K562 (cell line): ENCODE measurements around the gene GTF2A2. TPM values are rescaled to one million over a fixed set of nuclear protein-coding genes. Genes with fewer than 3 reads are reported as not detected.

Experiments
- E2F1 ChIP-seq: sonication (generic); formaldehyde crosslinking; IDR thresholded peaks from 2 replicates; pipeline ENCODE4 v1.8.1; 2023; ENCODE audit warnings: mild to moderate bottlenecking, missing genetic modification reagents, moderate library complexity
- EHMT2 ChIP-seq: fragments of 450-650 bp; IDR thresholded peaks from 2 replicates; pipeline ENCODE4 v1.6.1; 2018; ENCODE audit warnings: antibody characterized with exemption
- HINFP ChIP-seq: fragments of 450-650 bp; conservative IDR thresholded peaks from 2 replicates; pipeline ENCODE4 v1.6.1; 2016; ENCODE audit warnings: missing genetic modification characterization, low read depth, mild to moderate bottlenecking, control low read depth, missing compliant biosample characterization
- HMBOX1 ChIP-seq: sonication (generic); IDR thresholded peaks from 2 replicates; pipeline ENCODE4 v1.6.1; 2016
- HNRNPUL1 ChIP-seq: fragments of 200-400 bp; formaldehyde crosslinking; IDR thresholded peaks from 2 replicates; pipeline ENCODE4 v1.6.1; 2017; ENCODE audit warnings: low read length
- MAZ ChIP-seq, 2 experiments: fragments of 450-650 bp in 1 of 2; sonication (generic) in 1 of 2; formaldehyde crosslinking; IDR thresholded peaks in 1 of 2; conservative IDR thresholded peaks in 1 of 2; 2 replicates each; pipeline versions ENCODE4 v1.4.0 to v1.5.0; 2020; ENCODE audit warnings: mild to moderate bottlenecking in 1 of 2, missing genetic modification reagents in 1 of 2
- NCOA6 ChIP-seq: fragments of 450-650 bp; IDR thresholded peaks from 2 replicates; pipeline ENCODE4 v1.6.1; 2017; ENCODE audit warnings: mild to moderate bottlenecking
- NR3C1 ChIP-seq: sonication (generic); formaldehyde crosslinking; IDR thresholded peaks from 2 replicates; pipeline ENCODE4 v1.8.1; 2022; ENCODE audit warnings: missing genetic modification reagents
- POLR3A ChIP-seq: IDR thresholded peaks from 2 replicates; pipeline ENCODE4 v1.6.1; 2011; ENCODE audit warnings: borderline replicate concordance, mild to moderate bottlenecking, moderate library complexity; ENCODE audit not compliant: insufficient read length, insufficient read depth; ENCODE audit errors: extremely low read depth
- PTRF ChIP-seq: fragments of 450-650 bp; IDR thresholded peaks from 2 replicates; pipeline ENCODE4 v1.6.1; 2016; ENCODE audit warnings: mild to moderate bottlenecking, missing genetic modification characterization, missing compliant biosample characterization
- RERE ChIP-seq: sonication (generic); formaldehyde crosslinking; IDR thresholded peaks from 2 replicates; pipeline ENCODE4 v1.8.0; 2023; ENCODE audit warnings: missing genetic modification reagents, mild to moderate bottlenecking, borderline replicate concordance
- SIX5 ChIP-seq, 2 experiments: IDR thresholded peaks; 2 replicates each; pipeline ENCODE4 v1.6.1; 2011; ENCODE audit warnings: low read length in 2 of 2, borderline replicate concordance in 1 of 2, low read depth in 1 of 2, mild to moderate bottlenecking in 1 of 2, moderate library complexity in 1 of 2; ENCODE audit not compliant: insufficient read depth in 1 of 2
- ZBED1 ChIP-seq: IDR thresholded peaks from 2 replicates; pipeline ENCODE4 v1.6.1; 2014
- ZNF217 ChIP-seq: sonication (generic); formaldehyde crosslinking; IDR thresholded peaks from 2 replicates; pipeline ENCODE4 v1.8.0; 2022; ENCODE audit warnings: mild to moderate bottlenecking, missing genetic modification reagents
- ZNF23 ChIP-seq: fragments of 250-450 bp; sonication (Bioruptor Pico); IDR thresholded peaks from 2 replicates; pipeline ENCODE4 v1.4.0; 2020; ENCODE audit warnings: mild to moderate bottlenecking
- polyA plus RNA-seq, 8 experiments: library from polyadenylated mRNA; depleted of rRNA in 4 of 8; stranded (reverse) in 5 of 8; unstranded in 3 of 8; fragments of >200 nt; fragmentation: Nextera tagmentation in 2 of 8; fragmentation: Illumina TruSeq in 1 of 8; extraction: Ambion mirVana in 2 of 8; extraction: Trizol in 1 of 8; gene quantifications; 2 replicates each; pipeline versions ENCODE4 v1.2.1 to v1.2.3, GENCODE V29; 2011 to 2014; ENCODE audit warnings: inconsistent platforms in 1 of 8, missing spikeins in 1 of 8
- total RNA-seq, 7 experiments: library from RNA; depleted of rRNA in 6 of 7; stranded (reverse); fragments of >200 nt in 6 of 7; fragmentation: Illumina TruSeq in 2 of 7; extraction: Trizol in 2 of 7; gene quantifications; 2 replicates each; pipeline versions ENCODE4 v1.2.1 to v1.2.3, GENCODE V29; 2011 to 2021; ENCODE audit warnings: low replicate concordance in 1 of 7

GTF2A2 gene
- total and polyA plus RNA-seq, 9 of the 15 experiments (the other 6 are each of a cell fraction or from before 2014, with no cell fraction given), result 128 to 656 (median 172) TPM

GRCh38 chr15:59656897-59657634 lies at the start of gene GTF2A2 (continued):
- TF ChIP-seq POLR3A (no peak), NCOA6 (no peak), HNRNPUL1 (no peak), ZNF23 (CRISPR knock-in tag) (no peak), ZNF217 (CRISPR knock-in tag) (no peak), HINFP (tag) (no peak), EHMT2 (no peak), RERE (CRISPR knock-in tag) (0 out of 2 replicates have a peak, but pooled peaks have one; percentile 25), MAZ (CRISPR knock-in tag; conservative IDR thresholded peaks at IDR 0.05 in 1 of 2, IDR thresholded peaks at IDR 0.05 in 1 of 2) (peak; percentile 83), PTRF (no peak), HMBOX1 (no peak), NR3C1 (CRISPR knock-in tag) (no peak), SIX5 (IDR thresholded peaks at IDR 0.05; ENCODE audit: borderline replicate concordance in 1 of 2, insufficient read depth in 1 of 2, low read depth in 1 of 2, low read length in 2 of 2) (no peak), ZBED1 (no peak), E2F1 (CRISPR knock-in tag) (no peak)
